ENCODE data around the gene PLEKHM2.
"Not testable (repeated sequence)": the region's sequence is repeated elsewhere in the genome, so short reads cannot be mapped to it uniquely, and the experiment has no call there.

The PLEKHM2 gene, protein sequence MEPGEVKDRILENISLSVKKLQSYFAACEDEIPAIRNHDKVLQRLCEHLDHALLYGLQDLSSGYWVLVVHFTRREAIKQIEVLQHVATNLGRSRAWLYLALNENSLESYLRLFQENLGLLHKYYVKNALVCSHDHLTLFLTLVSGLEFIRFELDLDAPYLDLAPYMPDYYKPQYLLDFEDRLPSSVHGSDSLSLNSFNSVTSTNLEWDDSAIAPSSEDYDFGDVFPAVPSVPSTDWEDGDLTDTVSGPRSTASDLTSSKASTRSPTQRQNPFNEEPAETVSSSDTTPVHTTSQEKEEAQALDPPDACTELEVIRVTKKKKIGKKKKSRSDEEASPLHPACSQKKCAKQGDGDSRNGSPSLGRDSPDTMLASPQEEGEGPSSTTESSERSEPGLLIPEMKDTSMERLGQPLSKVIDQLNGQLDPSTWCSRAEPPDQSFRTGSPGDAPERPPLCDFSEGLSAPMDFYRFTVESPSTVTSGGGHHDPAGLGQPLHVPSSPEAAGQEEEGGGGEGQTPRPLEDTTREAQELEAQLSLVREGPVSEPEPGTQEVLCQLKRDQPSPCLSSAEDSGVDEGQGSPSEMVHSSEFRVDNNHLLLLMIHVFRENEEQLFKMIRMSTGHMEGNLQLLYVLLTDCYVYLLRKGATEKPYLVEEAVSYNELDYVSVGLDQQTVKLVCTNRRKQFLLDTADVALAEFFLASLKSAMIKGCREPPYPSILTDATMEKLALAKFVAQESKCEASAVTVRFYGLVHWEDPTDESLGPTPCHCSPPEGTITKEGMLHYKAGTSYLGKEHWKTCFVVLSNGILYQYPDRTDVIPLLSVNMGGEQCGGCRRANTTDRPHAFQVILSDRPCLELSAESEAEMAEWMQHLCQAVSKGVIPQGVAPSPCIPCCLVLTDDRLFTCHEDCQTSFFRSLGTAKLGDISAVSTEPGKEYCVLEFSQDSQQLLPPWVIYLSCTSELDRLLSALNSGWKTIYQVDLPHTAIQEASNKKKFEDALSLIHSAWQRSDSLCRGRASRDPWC

DNA sequence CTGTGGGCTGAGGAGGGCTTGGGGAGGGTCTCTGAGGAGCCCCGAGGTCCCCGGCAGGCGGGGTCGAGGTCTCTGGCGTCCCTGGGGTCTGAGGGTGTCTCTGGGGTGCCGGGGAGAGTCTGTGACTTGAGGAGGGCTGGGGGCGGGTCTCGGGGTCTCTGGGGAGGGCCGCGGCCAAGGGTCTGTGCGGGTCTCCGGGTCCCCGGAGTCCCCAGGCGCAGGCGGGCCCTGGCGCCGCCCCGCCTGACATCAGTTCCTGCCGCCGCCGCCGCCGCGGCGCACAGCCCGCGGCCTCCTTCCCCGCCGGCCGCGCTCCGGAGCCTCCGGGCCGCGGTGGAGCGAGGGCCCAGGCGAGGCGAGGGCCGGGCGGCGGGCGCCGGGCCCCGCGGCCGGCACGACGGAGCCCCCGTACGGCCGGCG lies at the start of gene PLEKHM2:
TSS of gene PLEKHM2 (plus strand) at position 279 of the 420 bp plus-strand sequence. CDS start 239 bp downstream, outside the sequence.
- no peak for FAIRE-seq

DNA sequence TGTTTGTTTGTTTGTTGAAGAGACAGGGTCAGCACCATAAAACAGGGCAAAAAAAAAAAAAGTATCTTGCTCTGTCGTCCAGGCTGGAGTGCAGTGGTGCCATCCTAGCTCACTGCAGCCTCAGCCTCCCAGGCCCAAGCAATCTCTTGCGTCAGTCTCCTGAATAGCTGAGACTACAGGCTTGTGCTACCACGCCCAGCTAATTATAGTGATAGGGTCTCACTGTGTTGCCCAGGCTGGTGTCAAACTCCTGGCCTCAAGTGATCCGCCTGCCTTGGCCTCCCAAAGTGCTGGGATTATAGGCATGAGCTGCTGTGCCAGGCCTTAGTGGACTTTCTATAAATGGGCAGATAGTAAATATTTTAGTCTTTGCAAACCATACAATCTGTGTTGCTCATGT lies 47.7 kb upstream of the PLEKHM2 start:
- no peak for FAIRE-seq

DNA sequence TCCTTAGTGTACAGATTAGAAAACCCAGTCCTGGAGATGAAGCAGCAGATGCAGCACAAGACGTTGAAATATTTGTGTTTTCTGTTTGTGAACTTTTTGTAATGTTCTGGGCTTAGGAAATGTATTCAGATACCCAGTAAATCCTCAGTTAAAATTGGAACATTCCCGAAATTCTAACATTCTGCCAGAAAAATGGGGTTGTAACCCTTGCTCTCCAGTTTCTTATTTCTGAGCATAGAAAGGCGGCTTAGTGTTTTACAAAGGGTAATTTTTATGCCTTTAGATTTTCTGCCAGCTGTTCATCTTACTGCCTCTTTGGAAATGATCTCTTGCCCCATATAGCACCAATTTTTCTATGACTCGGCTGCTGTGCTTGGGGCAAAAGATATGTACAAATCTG lies 46.3 kb upstream of the PLEKHM2 start:
- no peak for FAIRE-seq

DNA sequence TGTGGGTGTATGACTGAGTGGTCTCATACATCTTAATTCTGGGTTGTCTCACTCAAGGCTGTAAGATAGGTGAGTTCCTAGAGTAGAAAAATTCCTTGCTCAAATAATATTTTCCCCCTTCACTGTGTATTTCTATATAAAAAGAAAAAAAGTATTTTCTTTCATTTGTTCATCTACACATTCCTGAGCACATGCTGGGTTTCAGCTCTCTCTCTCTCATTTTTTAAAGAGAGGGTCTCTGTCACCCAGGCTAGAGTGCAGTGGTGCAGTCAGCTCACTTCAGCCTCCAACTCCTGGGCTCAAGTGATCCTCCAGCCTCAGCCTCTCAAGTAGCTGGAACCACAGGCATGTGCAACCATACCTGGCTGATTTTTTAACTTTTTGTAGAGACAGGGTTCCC lies 44.9 kb upstream of the PLEKHM2 start:
- FAIRE-seq = no peak

DNA sequence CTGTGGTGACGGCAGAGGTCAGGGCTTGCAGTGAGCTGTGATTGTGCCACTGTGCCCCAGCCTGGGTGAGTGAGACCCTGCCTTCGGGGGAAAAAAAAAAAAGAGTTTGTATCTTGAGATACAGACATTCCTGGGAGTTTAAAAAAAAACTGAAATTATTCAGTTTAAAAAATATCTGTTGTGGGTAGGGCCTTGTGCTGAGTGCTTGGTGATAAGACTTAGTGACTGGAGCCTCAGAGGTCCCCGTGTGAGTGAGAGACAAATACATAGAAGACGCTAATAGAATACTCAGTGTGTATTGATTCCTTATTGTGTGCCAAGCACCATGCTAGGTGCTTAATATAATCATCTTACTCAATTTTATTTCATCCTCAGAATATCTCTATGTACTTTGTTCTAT lies 44.2 kb upstream of the PLEKHM2 start:
- no peak for FAIRE-seq

DNA sequence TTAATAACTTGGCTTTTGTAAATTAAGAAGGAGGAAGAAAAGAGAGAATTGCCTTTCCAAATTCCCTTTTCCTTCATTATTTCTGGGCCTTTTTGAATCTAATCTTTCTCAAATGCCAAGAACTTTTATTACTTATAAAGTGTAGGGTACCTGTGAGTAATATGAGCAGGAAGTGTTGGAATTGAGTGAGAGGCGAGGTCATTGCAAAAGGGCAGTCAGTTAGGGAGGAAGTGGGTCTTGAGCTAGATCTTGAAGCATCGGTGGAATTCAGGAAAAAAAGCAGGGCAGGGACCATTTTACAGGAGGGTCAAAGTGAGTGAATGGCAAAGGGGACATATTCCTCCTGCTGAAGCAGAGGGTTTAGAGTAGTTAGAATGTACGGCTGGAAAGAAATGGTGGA lies 43.5 kb upstream of the PLEKHM2 start:
- no peak for FAIRE-seq

DNA sequence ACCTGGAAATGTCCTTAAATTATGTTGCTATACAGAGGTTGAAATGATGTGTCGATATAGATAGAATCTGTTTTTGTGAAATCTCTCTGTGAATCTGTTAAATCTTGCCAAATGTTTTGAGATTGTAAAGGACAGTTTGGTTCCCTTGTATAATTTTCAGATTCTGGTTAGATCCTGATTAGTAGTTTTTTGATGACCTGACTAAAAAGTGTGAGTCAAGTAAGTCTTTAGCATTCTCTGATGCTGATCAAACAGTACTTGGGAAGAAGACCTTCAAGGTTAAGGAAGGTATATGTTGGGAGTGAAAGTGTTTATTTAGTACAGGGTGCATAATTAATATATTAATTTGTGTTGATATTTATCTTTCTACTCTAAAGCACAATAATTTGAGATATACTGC lies 34.2 kb upstream of the PLEKHM2 start:
- FAIRE-seq = no peak

DNA sequence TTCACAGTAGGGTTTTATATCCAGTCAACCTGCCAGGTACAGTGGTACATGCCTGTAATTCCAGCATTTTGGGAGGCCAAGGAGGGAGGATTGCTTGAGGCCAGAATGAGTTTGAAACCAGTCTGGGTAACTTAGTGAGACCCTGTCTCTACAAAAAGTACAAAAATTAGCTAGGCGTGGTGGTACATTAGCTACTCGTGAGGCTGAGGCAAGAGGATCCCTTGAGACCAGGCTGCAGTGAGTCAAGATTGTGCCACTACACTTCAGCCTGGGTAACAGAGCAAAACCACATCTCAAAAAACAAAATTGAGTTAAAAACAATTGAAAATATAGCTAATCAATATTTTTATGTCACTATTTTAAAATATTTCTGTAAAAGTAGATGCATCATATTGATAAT lies 33.7 kb upstream of the PLEKHM2 start:
- FAIRE-seq = no peak

DNA sequence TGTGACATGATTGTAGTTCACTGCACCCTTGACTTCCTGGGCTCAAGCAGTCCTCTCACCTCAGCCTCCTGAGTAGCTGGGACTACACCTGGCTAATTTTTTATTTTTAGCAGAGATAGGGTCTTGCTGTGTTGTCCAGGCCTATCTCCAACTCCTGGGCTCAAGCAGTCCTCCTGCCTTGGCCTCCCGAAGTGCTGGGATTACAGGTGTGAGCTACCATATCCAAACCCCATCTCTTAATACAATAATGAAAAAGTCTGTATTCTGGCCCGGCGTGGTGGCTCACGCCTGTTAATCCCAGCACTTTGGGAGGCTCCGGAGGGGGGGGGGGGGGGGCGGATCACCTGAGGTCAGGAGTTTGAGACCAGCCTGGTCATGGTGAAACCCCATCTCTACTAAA lies 32.0 kb upstream of the PLEKHM2 start:
- not testable (repeated sequence) for FAIRE-seq

DNA sequence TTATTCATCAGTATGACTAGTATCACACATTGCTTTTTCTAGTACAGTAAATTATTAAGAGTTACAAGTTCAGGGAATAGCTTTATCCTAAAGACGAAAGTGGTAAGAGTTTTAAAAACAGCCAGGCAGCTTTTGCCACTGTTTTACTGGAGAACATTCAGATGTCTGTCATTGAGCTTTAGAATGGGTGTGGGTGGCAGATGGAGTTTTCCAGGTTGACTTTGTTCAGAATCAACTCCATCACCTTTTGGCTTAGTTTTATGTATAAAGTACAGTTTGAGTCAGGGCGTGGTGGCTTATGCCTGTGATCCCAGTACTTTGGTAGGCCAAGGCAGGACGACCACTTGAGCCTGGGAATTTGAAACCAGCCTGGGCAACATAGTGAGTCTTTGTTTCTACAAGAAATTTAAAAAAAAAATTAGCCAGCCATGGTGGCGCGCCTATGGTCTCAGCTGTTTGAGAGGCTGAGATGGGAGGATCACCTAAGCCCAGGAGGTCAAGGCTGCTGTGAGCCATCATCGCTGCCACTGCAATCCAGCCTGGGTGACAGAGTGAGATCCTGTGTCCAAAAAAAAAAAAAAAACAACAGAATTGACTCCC lies 29.9 kb upstream of the PLEKHM2 start:
- FAIRE-seq = no peak

DNA sequence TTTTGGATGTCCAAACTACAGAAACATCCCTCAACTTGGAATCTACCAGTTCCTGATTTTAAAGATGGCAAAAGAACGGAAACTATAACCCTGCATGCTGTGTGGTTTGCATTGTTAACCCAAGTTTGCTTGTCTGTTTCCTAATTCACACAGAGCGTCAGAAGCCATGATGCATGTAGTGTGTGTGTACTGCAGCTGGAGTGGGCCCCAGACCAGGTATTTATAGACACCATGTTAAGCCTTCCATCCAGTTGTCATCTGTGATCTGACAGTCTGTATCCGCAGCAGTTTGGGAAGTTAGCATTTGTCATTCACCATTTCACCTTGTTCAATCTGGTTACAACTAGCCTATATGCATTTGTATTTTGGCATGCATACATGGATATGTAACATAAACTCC lies 27.7 kb upstream of the PLEKHM2 start:
- no peak for FAIRE-seq

DNA sequence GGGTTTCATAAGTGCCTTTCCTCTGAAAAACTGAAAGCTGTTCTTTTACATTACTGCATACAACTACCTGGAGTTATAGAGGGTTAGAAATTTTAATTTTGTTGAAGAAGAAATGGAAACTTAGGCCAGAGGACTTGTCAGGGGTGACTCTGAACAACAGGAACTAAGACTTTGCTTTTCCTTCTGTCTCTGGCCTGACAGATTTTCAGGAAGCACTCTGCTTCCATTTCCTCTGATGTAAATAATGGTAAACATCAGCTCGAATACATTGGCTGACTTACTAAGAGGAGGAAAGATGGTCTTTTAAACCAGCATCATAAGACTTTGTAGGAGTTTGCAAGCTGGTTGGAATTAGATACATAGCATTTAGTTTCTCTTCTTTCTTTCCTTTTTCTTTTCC lies 27.1 kb upstream of the PLEKHM2 start:
- FAIRE-seq = no peak

DNA sequence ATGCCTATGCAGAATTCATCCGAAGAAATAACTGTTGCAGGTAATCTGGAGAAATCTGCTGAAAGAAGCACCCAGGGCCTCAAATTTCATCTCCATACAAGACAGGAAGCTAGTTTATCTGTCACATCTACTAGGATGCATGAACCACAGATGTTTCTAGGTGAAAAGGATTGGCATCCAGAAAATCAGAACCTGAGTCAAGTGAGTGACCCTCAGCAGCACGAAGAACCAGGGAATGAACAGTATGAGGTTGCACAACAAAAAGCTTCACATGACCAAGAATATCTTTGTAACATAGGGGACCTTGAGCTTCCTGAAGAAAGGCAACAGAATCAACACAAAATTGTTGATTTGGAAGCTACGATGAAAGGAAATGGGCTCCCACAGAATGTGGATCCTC lies 24.0 kb upstream of the PLEKHM2 start:
- no peak for FAIRE-seq

DNA sequence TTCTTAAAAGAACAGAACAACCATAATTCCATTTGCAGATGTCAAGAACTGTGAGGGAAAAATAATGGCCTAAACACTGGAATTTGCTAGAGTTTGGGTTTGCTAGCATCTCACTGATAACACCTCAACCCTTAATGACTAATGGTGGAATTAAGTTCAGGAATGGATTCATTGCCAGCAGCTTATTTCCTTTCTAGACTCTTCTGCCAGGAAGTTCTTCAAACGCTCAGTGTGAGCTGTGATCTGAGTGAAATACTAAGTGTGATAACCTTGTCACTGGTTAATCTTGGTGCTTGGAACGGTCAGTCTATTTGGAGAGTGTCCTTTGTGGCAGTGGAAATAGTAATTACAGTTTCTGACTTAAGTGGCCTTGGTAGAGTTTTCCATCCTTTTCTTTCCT lies 21.6 kb upstream of the PLEKHM2 start:
- FAIRE-seq = no peak

DNA sequence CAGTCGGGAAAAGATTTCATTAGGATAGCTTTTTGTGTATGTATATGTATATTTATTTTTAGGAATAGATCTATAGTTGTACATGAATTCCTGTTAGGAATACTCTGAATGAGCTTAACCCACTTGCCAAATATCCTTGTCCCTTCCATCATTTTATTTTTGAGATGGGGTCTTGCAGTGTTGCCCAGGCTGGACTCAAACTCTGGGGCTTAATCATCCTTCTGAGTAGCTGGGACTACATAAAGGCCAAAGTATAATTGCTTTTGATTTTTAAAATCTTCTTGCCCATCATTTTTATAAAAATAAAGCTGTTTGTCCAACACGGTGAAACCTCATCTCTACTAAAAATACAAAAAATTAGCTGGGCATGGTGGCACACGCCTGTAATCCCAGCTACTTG lies 20.2 kb upstream of the PLEKHM2 start:
- no peak for FAIRE-seq

DNA sequence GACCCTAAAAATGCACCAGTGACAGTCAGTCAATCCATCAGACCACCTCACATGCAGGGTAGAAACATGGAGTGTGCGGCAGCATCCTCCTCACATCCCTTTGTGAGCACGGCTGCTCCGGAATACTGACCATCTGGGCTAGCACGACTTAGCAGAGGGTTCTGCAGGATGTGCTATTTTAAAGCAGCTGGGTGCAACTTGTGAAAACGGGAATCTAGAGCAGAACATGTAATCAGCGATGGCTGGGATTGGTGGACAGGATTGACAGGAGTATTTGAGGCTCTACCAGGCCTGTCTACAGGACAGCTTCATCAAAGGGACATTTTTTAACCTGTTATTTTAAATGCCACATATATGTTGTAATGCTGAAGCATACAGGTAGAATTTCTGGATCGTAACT lies 16.8 kb upstream of the PLEKHM2 start:
- no peak for FAIRE-seq

DNA sequence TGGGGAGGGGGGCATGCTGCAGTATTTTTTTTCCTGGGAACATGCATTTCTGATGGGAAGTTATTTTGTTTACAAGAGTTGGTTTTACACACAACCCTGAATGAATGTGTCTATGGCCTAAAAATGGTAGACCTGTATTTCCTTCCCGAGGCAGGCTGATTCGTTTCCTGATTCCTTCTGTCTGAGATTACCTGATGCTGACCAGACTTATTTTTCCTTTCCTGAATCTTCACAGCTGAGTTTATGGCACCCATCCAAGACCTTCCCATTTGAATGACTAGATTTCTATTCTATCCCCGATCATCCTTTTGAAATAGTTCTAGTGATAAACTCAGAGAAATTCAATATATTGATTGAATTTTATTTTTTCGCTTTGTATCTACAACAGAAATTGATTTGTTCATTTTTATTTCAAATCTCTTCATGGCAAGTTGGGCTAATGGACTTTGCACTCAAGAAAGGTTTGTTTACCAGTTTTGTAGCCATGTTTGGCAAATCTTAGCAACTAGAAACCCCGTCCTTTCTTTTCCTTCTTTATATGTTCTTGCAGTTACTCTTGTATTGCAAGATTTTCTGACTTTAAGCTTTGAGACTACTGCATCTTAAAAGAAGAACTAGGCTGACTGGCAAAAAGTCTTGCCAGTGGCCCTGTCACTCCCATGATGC lies 15.9 kb upstream of the PLEKHM2 start:
- peak; percentile 45 for FAIRE-seq

DNA sequence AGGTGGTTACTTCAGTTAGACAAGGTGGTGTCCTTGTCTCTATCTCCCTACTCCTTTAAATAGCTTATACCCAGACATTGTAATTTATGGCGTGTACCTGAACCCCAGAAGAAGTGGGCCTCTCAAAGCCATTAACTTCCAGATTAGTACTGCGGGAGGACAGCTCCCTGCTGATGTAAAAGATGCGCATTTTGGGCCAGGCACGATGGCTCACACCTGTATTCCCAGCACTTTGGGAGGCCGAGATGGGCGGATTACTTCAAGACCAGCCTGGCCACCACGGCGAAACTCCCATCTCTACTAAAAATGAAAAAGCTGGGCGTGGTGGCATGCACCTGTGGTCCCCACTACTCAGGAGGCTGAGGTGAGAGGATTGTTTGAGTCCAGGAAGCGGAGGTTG lies 15.0 kb upstream of the PLEKHM2 start:
- FAIRE-seq = no peak

DNA sequence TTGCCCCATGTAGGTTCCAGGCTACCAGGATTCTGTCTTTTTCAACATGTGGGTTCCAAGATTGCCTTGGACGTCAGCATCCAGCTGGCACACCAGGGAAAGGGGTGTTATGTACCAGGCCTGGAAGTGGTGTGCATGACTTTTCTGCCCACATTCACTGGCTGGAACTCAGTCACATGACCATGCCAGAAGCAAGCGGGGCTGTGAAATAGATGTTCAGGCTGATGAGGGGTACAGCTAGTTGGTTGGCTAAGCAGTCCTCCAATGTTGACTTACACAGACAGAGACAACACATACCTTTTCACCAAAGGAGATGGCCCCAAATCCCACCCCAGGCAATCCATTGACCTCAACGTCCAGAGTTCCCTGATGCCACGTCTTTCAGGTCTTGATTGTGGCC lies 14.3 kb upstream of the PLEKHM2 start:
- FAIRE-seq = no peak

DNA sequence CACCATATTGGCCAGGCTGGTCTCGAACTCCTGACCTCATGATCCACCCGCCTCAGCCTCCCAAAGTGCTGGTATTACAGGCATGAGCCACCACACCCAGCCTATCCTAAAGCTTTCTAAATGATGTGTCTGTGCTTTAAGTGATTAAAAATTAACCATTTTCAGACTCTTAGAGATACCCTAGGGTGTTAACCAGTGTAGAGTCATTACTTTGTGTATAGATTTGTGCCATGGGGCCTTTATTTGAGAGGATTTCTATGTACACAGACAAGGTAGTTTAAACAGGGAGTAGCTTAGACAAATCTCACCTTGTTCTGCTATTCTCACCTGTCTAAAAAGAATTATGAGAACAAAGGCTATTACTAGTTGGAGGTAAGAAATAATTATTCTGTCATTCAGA lies 12.7 kb upstream of the PLEKHM2 start:
- no peak for FAIRE-seq

DNA sequence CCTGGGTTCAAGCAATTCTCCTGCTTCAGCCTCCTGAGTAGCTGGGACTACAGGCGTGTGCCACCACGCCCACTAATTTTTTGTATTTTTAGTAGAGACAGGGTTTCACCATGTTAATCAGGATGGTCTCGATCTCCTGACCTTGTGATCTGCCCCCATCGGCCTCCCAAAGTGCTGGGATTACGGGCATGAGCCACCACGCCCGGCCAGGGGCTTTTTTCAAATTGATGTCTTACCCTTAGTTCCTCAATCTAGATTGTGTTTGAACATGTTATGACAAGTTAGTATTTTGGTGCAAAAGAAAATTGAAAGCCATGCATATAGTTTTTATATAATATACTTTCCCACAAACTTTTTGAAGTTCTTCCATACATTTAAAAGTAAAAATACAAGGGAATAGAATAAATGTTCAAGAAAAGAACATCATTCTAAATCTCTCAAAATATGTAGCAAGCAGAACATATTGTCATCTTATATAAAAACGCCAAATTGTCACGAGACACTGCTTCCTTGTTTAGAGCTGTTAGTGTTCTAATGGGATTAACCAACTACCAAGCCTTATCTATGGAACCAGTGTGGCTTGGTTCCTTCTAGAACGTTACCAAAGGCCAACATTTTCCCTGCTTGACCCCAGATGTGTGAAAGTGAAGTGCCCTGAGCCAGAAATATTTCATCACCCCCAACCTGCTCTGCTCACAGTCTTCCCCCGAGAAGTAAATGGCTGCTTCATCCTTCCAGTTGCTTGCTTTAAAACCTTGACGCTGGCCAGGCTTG lies 9.5 kb upstream of the PLEKHM2 start:
- no peak for FAIRE-seq

DNA sequence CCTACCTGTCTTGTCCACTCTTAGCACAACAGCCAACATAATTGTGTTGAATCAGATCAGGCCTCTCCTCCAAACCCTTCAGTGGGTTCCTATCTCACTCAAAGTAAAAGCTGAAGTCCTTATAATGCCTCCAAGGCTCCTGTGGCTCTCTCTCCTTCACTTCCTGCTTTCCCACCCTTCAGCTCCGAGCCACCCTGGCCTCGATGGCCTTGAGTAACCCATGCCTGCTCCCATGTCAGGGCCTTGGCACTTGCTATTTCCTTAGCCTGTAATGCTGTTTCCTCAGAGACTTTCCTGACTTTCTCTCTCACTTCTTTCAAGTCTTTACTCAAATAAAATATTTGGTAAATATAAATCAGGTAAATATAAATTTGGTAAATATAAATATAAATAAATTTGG lies 8.1 kb upstream of the PLEKHM2 start:
- no peak for FAIRE-seq

Data from islet of Langerhans (tissue), 1 donor.